Body of pancreas (tissue), 4 donors: ENCODE results near the gene TBC1D19.

Source experiments
- CTCF ChIP-seq, 7 experiments: fragments of 450-650 bp in 4 of 7; fragments of 200-600 bp in 3 of 7; sonication (generic) in 3 of 7; IDR thresholded peaks; one replicate each; pipeline ENCODE4 v1.5.1; 2016 to 2019; ENCODE audit warnings: antibody characterized with exemption in 7 of 7
- POLR2A ChIP-seq, 3 donors: fragments of 450-650 bp; IDR thresholded peaks; one replicate each; pipeline ENCODE4 v1.6.1; 2016; ENCODE audit warnings: antibody characterized with exemption in 3 of 3, mild to moderate bottlenecking in 2 of 3

GRCh38 chr4:26584725-26585124 lies 841 bp downstream of the TBC1D19 start:
- TF ChIP-seq CTCF (IDR thresholded peaks at IDR 0.05) (no peak), POLR2A (IDR thresholded peaks at IDR 0.05) (no peak)
